Putamen (tissue), 1 donor: Measurements from ENCODE around the gene NDUFAF2.
"Not testable (repeated sequence)": the region's sequence is repeated elsewhere in the genome, so short reads cannot be mapped to it uniquely, and the experiment has no call there.

Experiments
- DNase-seq: peaks from one replicate; pipeline ENCODE4 v3.0.0-alpha.2; 2016; ENCODE audit warnings: low spot score

NDUFAF2 gene

DNA sequence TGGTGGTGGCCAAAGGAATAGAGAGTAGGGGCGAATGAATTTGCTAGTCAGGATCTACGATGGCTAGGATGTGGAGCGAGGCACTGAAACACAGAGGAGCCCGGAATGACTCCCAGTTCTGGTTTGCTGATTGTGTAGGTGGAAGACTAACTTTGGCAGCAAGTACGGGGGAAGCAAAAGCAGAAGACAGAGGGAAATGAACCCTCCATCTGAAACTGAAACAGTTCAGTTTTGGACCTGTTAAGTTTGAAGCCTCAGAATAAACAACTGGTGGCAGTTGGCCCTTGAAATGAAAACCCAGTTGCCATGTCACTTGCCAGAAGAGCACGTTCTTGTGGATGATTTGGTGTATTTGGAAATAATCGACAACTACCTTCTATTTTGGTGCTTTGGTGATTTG lies 232.7 kb downstream of the NDUFAF2 start:
- no peak for DNase-seq

DNA sequence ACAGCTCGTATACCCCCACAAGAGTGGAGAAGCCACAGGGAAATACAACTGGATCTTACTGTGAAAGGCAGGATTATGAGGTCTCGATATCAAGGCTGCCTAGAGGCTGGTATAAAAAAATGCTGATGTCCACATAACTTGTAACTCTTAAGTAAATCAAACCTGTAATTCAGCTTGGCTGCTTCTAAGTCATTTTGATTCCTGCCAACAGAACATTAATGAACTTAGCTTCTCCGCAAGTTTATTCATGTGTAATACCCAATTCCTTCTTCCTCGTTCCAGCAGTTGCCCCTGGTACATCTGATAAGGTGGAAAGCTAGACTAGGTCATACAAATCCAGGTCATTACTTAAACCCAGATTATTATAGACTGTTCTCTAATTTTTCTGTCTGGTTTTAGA lies 233.7 kb downstream of the NDUFAF2 start:
- DNase-seq, result no peak

DNA sequence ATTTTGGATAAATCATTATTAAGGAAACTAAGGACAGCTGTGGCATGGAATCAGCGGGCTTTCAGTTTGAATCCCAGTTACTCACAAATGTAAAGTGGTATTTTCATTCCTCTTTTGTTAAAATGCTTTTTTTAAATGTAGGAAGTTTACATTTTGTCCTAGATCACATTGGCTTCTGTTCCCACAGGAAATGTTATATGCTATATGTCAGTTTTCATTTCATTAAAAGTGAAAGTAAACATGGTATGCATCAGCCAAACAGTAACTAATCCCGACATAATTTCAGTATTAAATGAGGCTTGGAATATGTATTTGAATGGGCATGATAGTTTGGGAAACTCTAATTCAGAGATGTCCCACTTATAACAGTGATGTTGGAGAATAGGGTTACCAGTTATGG lies 235.9 kb downstream of the NDUFAF2 start:
- no peak for DNase-seq

GRCh38 chr5:61182449-61182848 lies 237.4 kb downstream of the NDUFAF2 start:
- no peak for DNase-seq

DNA sequence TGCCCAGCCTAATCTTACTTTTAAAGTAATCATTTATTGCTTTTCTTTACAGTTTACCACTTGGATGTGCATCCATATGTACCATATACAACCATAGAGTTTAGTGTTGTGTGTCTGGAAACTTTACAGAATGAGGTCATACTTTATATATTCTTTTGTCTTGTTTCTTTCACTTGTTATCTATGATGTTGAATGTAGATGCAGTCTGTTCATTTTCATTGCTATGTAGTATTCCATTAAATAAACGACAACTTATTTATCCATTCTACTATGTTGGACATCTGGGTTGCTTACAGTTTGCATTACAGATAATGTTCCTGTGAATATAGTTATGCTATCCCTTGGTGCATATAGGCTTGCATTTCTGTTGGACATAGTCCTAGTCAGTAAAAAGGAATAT lies 238.5 kb downstream of the NDUFAF2 start:
- DNase-seq, result no peak

GRCh38 chr5:61184708-61185107 lies 239.7 kb downstream of the NDUFAF2 start:
- DNase-seq, result no peak

GRCh38 chr5:61186634-61187033 lies 241.6 kb downstream of the NDUFAF2 start:
- DNase-seq, result no peak

- not testable (repeated sequence) for DNase-seq
These were observed 242.3 kb downstream of the NDUFAF2 start for GRCh38 chr5:61187352-61187751.

GRCh38 chr5:61187826-61188225 lies 242.8 kb downstream of the NDUFAF2 start:
- DNase-seq, result not testable (repeated sequence)

DNA sequence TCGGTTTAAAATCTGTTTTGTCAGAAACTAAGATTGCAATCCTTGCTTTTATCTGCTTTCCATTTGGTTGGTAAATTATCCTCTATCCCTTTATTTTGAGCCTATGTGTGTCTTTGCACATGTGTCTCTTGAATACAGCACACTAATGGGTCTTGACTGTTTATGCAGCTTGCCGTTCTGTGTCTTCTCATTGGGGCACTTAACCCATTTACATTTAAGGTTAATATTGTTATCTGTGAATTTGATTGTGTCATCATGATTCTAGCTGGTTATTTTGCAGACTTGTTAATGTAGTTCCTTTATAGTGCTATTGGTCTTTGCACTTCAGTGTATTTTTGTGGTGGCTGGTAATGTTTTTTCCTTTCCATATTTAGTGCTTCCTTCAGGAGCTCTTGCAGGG lies 253.6 kb downstream of the NDUFAF2 start:
- DNase-seq, result no peak

DNA sequence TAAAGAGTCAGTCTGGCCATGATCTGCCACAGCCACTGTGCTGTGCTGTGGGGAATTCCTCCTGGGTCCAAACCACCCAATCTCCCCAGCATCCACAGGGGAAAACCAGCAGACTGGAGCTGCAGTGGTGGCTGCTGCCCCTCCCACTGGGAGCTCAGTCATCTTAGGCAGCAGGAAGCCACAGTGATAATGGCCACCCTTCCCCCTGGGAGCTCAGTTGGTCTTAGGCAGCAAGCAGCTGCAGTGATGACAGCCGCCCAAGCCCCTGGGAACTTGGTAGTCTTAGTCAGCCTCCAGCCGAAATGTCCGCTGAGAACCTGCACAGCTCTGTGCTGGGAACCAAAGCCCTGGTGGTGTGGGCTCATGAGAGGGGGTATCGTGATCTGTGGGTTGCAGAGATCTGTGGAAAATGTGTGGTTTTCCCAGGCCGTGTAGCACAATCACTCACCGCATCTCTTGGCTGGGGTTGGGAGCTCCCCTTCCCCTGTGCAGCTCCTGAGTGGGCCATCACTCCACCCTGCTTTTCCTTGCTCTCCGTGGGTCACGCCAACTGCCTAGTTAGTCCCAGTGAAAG lies 255.7 kb downstream of the NDUFAF2 start:
- DNase-seq, result no peak

DNA sequence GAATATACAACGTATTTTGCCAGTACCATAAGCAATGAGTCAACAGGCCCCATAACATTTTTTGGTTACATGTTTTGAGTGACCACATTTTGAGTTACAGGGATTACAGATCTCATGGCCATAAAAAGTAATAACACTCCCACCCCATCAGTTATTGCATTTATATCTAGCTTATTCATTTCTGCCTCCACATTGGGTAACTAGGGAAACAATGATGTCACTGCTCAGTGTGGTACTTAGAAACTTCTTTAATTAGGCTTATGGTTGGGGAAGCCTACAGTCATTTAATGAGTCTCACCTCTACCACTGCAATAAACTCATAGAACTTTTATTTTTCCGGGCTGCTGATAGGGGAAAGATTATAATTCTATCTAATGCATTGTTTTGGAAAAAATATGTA lies 257.2 kb downstream of the NDUFAF2 start:
- DNase-seq, result no peak
